ENCODE results near the gene ASPG. TPM values are rescaled to one million over a fixed set of nuclear protein-coding genes. Genes with fewer than 3 reads are reported as not detected.

ASPG gene
- total RNA-seq, 1 experiment from 2014 or later = 3.4 TPM

- no peak for ATAC-seq
- Mint-ChIP-seq H3K27me3 (ENCODE audit: low read depth) (no peaks in the 10 kb centered on the region), H3K27ac (peak overlapping the region; percentile 41), H3K4me1 (peaks cover 47% of the 10 kb centered on the region), H3K9me3 (no peaks in the 10 kb centered on the region), H3K4me3 (no peak overlapping the region), H3K36me3 (no peaks in the 10 kb centered on the region)
- ChIA-PET CTCF (interaction anchor here (0.9 to 1.6 kb wide), 6 partner anchors 25 to 496 kb away, joined by 3 to 5 read pairs (median 3); no protein-coding TSS in a partner anchor), POLR2A (no interaction called here)
- no peak for DNase-seq (ENCODE audit: low spot score)
- TF ChIP-seq HMGA2 (CRISPR knock-in tag; IDR thresholded peaks at IDR 0.05) = no peak
- TF ChIP-seq ATF3 (CRISPR knock-in tag; conservative IDR thresholded peaks at IDR 0.05) = no peak
- no peak for TF ChIP-seq ZNF416 (CRISPR knock-in tag; IDR thresholded peaks at IDR 0.05)
- TF ChIP-seq CREM (CRISPR knock-in tag; IDR thresholded peaks at IDR 0.05) = no peak
- no peak for TF ChIP-seq NR2C2 (CRISPR knock-in tag; IDR thresholded peaks at IDR 0.05)
- TF ChIP-seq GTF2I (CRISPR knock-in tag; conservative IDR thresholded peaks at IDR 0.05) = no peak
- TF ChIP-seq MYBL2 (CRISPR knock-in tag; IDR thresholded peaks at IDR 0.05) = no peak
- no peak for TF ChIP-seq PREB (CRISPR knock-in tag; IDR thresholded peaks at IDR 0.05; ENCODE audit: borderline replicate concordance)
- TF ChIP-seq ATF6 (CRISPR knock-in tag; IDR thresholded peaks at IDR 0.05) = no peak
- TF ChIP-seq SMAD4 (CRISPR knock-in tag; IDR thresholded peaks at IDR 0.05) = no peak
- no peak for TF ChIP-seq ARID4B (CRISPR knock-in tag; IDR thresholded peaks at IDR 0.05; ENCODE audit: borderline replicate concordance)
- TF ChIP-seq FOXP1 (CRISPR knock-in tag; IDR thresholded peaks at IDR 0.05; ENCODE audit: borderline replicate concordance) = no peak
- TF ChIP-seq ATF2 (CRISPR knock-in tag; IDR thresholded peaks at IDR 0.05; ENCODE audit: borderline replicate concordance, low read depth) = no peak
- no peak for TF ChIP-seq ZNF396 (CRISPR knock-in tag; IDR thresholded peaks at IDR 0.05; ENCODE audit: borderline replicate concordance)
- TF ChIP-seq NR3C1 (CRISPR knock-in tag; conservative IDR thresholded peaks at IDR 0.05; ENCODE audit: low read depth) = no peak
- TF ChIP-seq NFE2L1 (CRISPR knock-in tag; IDR thresholded peaks at IDR 0.05) = no peak
- no peak for TF ChIP-seq NFYB (CRISPR knock-in tag; conservative IDR thresholded peaks at IDR 0.05; ENCODE audit: low read depth)
- no peak for TF ChIP-seq CDX4 (CRISPR knock-in tag; IDR thresholded peaks at IDR 0.05; ENCODE audit: borderline replicate concordance)
Measured at GRCh38 chr14:104144453-104144790, 58.9 kb downstream of the ASPG start.
